Calu3 (cell line): ENCODE results near the gene TAGLN2. TPM values are rescaled to one million over a fixed set of nuclear protein-coding genes. Genes with fewer than 3 reads are reported as not detected.
"Not testable (repeated sequence)": the region's sequence is repeated elsewhere in the genome, so short reads cannot be mapped to it uniquely, and the experiment has no call there.

Source experiments
- BruUV-seq: library from RNA; stranded (reverse); fragments of 400-500 nt; replicated peaks from 2 replicates; lab custom pipeline; 2021; lab: Mats Ljungman, UMichigan
- CTCF ChIA-PET: fragments of 300-600 bp; sonication (Branson Sonifier 250); formaldehyde crosslinking; loops from one replicate; lab custom pipeline; 2022; ENCODE audit warnings: antibody characterized with exemption; lab: Charles Lee
- DNase-seq: peaks from one replicate; pipeline ENCODE4 v3.0.0; 2022
- H3K27ac Mint-ChIP-seq: one replicate; pipeline ENCODE4 v1.8.0; 2022; ENCODE audit warnings: mixed read lengths; ENCODE audit not compliant: unreplicated experiment
- H3K27me3 Mint-ChIP-seq: one replicate; pipeline ENCODE4 v1.8.0; 2022; ENCODE audit warnings: mixed read lengths; ENCODE audit not compliant: unreplicated experiment
- H3K36me3 Mint-ChIP-seq: one replicate; pipeline ENCODE4 v1.8.0; 2022; ENCODE audit warnings: mild to moderate bottlenecking, moderate library complexity, mixed read lengths; ENCODE audit not compliant: insufficient read depth, unreplicated experiment
- H3K4me1 Mint-ChIP-seq: one replicate; pipeline ENCODE4 v1.8.0; 2022; ENCODE audit warnings: mild to moderate bottlenecking, low read depth, mixed read lengths; ENCODE audit not compliant: unreplicated experiment
- H3K4me3 Mint-ChIP-seq: one replicate; pipeline ENCODE4 v1.8.0; 2022; ENCODE audit warnings: mild to moderate bottlenecking, low read depth, moderate library complexity, mixed read lengths; ENCODE audit not compliant: unreplicated experiment
- H3K9me3 Mint-ChIP-seq: one replicate; pipeline ENCODE4 v1.8.0; 2022; ENCODE audit warnings: low read depth, mixed read lengths; ENCODE audit not compliant: unreplicated experiment
- intact Hi-C: fragments of 100-400 bp; cut with micrococcal nuclease; formaldehyde crosslinking; loops from one replicate; pipeline ENCODE4 v1.10.0; 2022; ENCODE audit not compliant: unreplicated experiment
- total RNA-seq: library from RNA; stranded (reverse); gene quantifications from 2 replicates; pipeline ENCODE4 v1.2.3, GENCODE V29; 2022
- TF ChIP-seq, protein P1 (sequence below): fragments of 200-600 bp; IDR thresholded peaks from one replicate; pipeline ENCODE4 v1.8.0; 2022; ENCODE audit warnings: antibody characterized with exemption; ENCODE audit not compliant: unreplicated experiment

Gene TAGLN2
- total RNA-seq, 1 experiment from 2014 or later, result 708 TPM

DNA sequence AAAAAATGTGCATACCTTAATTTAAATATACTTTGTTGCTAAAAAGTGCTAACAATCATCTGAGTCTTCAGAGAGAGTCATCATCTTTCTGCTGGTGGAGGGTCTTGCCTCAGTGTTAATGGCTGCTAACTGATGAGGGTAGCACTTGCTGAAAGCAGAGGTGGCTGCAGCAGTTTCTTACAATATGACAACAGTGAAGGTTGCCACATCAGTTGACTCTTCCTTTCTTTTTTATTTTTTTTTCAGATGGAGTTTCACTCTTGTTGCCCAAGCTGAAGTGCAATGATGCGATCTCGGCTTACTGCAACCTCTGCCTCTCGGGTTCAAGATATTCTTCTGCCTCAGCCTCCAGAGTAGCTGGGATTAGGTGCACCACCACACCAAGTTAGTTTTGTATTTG lies 22.8 kb downstream of the TAGLN2 start:
- H3K27me3 Mint-ChIP-seq, result no peaks in the 10 kb centered on the region
- no peaks in the 10 kb centered on the region for H3K9me3 Mint-ChIP-seq
- peaks cover 44% of the 10 kb centered on the region for H3K4me1 Mint-ChIP-seq
- intact Hi-C loops, result no loop called here
- peaks cover 18% of the 10 kb centered on the region for H3K36me3 Mint-ChIP-seq
- no peak for DNase-seq
- TF ChIP-seq, protein P1, sequence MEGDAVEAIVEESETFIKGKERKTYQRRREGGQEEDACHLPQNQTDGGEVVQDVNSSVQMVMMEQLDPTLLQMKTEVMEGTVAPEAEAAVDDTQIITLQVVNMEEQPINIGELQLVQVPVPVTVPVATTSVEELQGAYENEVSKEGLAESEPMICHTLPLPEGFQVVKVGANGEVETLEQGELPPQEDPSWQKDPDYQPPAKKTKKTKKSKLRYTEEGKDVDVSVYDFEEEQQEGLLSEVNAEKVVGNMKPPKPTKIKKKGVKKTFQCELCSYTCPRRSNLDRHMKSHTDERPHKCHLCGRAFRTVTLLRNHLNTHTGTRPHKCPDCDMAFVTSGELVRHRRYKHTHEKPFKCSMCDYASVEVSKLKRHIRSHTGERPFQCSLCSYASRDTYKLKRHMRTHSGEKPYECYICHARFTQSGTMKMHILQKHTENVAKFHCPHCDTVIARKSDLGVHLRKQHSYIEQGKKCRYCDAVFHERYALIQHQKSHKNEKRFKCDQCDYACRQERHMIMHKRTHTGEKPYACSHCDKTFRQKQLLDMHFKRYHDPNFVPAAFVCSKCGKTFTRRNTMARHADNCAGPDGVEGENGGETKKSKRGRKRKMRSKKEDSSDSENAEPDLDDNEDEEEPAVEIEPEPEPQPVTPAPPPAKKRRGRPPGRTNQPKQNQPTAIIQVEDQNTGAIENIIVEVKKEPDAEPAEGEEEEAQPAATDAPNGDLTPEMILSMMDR, result no peak
- no TSS peak for BruUV-seq
- CTCF ChIA-PET, result no interaction called here
- no peak overlapping the region for H3K4me3 Mint-ChIP-seq
- H3K27ac Mint-ChIP-seq, result no peak overlapping the region

DNA sequence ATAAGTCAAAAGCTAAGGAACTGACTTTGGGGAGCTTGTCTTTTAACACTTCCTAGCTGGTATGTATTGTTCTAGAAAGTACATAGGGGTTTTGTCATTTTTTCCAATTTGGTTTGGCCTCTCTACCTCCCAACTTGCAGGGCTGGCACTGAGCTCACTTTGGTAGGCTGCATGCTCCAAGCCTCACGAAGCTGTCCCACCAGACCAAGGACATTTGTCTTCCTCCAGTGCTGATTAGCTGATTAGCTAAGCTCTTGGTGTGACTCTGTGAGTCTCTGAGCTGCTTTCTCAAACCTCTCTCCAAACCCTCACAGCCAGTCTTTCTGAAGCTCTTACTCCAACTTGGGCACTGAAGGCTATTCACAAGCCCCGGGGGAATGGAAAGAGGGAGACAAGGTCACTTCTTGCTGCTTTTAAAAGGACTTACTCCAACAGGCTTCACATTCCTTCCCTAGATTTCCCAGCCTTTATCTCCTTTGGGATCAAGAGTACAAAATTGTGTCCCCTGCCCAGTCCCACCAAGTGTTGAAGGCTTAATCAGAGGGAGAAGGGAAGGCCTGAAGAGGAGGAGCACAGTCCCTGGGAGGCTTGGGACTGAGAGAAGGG lies 24.4 kb downstream of the TAGLN2 start:
- BruUV-seq, result no TSS peak
- intact Hi-C loops, result loop anchor here (1.0 kb wide), 1 partner anchor 22 kb away; no protein-coding TSS in a partner anchor
- Mint-ChIP-seq H3K36me3 (peaks cover 13% of the 10 kb centered on the region), H3K27me3 (no peaks in the 10 kb centered on the region), H3K4me3 (peak overlapping the region; percentile 48), H3K27ac (peak overlapping the region; percentile 84), H3K4me1 (peaks cover 33% of the 10 kb centered on the region), H3K9me3 (no peaks in the 10 kb centered on the region)
- CTCF ChIA-PET, result interaction anchor here (0.6 to 2.1 kb wide), 8 partner anchors 11 to 1378 kb away, joined by 3 to 5 read pairs (median 4); partner anchors contain the start of gene TAGLN2
- DNase-seq, result no peak
- TF ChIP-seq, protein P1, result no peak

DNA sequence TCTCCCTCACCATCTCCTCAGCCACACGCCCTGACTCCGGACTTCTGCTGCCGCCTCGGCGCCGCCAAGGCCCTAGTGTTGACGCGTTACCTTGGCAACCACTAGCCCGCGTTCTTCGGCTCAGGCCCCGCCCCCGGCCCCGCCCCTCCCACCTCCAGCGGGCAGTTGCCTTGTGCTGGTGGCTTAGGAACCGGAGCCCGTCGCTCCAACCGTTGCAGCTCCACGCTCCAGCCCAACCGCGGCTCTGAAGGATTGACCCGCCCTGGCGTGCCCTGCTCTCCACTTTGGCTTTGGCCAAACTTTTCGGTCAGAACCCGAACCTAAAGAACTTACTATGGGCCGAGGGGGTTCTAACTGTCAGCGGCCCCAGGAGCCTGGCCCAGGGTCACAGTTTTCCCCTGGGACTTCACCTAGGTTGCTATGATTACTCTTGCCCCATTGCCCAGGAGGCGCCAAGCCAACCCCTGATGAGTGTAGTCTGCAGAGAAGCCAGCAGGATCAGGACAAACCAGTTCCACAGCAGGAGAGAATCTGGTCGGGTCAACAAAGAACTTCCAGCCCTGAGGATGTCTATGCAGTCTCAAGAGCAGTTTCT lies 25.1 kb downstream of the TAGLN2 start, which contains the start of gene CFAP45:
TSS of gene CFAP45 (minus strand) at position 80 of the 595 bp plus-strand sequence. CDS start at position 13, 67 bp downstream.
- peaks cover 13% of the 10 kb centered on the region for H3K36me3 Mint-ChIP-seq
- TF ChIP-seq, protein P1, result no peak
- CTCF ChIA-PET, result interaction anchor here (0.7 to 2.1 kb wide), 8 partner anchors 11 to 110 kb away, joined by 3 to 5 read pairs (median 4); partner anchors contain the start of gene TAGLN2
- peak within 1 kb of the TSS; percentile 48 for H3K4me3 Mint-ChIP-seq
- intact Hi-C loops, result loop anchor here (1.0 kb wide), 1 partner anchor 23 kb away; no protein-coding TSS in a partner anchor
- H3K27me3 Mint-ChIP-seq, result no peaks in the 10 kb centered on the region
- H3K9me3 Mint-ChIP-seq, result no peaks in the 10 kb centered on the region
- peaks cover 33% of the 10 kb centered on the region for H3K4me1 Mint-ChIP-seq
- peak within 1 kb of the TSS; percentile 84 for H3K27ac Mint-ChIP-seq
- peak; percentile 88 for DNase-seq
- BruUV-seq, result TSS peak; percentile 95

DNA sequence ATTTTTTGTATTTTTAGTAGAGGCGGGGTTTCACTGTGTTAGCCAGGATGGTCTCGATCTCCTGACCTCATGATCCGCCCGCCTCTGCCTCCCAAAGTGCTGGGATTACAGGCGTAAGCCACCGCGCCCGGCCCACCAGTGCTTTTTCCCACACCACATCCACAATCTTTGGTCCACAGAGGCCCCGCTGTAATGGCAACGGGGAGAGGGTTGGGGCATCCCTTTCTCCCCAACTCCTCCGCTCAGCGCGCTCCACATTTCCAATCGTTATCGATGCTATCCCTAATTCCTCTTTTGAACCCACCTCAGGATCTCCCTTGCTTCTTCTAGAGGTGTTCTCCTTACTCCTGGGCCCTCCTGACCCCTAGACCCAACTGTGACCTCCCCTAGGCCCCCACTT lies 25.7 kb downstream of the TAGLN2 start:
- not testable (repeated sequence) for H3K9me3 Mint-ChIP-seq, H3K27me3 Mint-ChIP-seq, BruUV-seq, DNase-seq
- Mint-ChIP-seq H3K27ac (peak overlapping the region; percentile 84), H3K36me3 (peaks cover 13% of the 10 kb centered on the region), H3K4me1 (peaks cover 33% of the 10 kb centered on the region), H3K4me3 (peak overlapping the region; percentile 48)
- CTCF ChIA-PET, result interaction anchor here (0.7 to 2.1 kb wide), 4 partner anchors 12 to 100 kb away, joined by 3 to 5 read pairs (median 4); no protein-coding TSS in a partner anchor
- intact Hi-C loops, result loop anchor here (1.0 kb wide), 1 partner anchor 24 kb away; no protein-coding TSS in a partner anchor
